ENCODE data around the gene JAG1.

JAG1 gene

DNA sequence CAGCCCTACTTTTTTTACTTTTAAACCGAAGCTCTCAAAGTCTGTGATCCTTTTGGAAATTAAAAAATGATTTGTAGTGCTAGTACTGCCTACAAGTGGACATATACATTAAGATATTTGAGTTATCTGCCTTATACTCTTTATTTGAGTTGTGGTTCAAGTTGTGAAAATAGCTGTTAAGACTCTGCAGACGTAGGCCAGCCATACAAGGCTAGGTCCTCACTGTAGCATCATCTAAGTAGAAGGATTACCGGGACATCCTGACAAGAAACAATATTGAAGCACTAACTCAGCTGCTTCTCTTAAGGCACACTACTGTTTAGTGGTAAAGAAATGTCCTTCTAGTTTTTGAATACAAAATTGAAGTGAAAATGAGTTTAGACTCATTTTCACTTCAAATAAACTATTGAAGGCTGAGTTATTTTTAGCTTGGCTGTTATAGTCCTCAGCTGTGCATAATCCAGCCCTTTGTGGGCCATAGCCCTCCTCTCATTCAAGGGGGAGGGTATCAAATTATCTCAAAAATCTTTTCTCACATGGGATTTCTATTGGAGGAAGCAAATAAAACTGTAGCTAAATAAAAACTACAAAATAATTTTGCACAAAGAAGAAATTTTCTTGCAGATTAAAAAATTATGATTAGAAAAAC is 68.1 kb downstream of the JAG1 start:
- no peak for DNase-seq (ENCODE audit: low spot score)
- ChIA-PET CTCF (interaction anchor here (0.6 kb wide), 1 partner anchor 40 kb away, joined by 3 read pairs; no protein-coding TSS in a partner anchor), POLR2A (ENCODE audit: low non-redundant PET) (no interaction called here)
- TF ChIP-seq, protein P1, sequence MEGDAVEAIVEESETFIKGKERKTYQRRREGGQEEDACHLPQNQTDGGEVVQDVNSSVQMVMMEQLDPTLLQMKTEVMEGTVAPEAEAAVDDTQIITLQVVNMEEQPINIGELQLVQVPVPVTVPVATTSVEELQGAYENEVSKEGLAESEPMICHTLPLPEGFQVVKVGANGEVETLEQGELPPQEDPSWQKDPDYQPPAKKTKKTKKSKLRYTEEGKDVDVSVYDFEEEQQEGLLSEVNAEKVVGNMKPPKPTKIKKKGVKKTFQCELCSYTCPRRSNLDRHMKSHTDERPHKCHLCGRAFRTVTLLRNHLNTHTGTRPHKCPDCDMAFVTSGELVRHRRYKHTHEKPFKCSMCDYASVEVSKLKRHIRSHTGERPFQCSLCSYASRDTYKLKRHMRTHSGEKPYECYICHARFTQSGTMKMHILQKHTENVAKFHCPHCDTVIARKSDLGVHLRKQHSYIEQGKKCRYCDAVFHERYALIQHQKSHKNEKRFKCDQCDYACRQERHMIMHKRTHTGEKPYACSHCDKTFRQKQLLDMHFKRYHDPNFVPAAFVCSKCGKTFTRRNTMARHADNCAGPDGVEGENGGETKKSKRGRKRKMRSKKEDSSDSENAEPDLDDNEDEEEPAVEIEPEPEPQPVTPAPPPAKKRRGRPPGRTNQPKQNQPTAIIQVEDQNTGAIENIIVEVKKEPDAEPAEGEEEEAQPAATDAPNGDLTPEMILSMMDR (conservative IDR thresholded peaks at IDR 0.05; ENCODE audit: low read depth) = no peak
- H3K27ac ChIP-seq = no peak overlapping the region

GRCh38 chr20:10604865-10605440 is 68.8 kb downstream of the JAG1 start:
- ChIA-PET POLR2A (ENCODE audit: low non-redundant PET) (interaction anchor here (0.7 kb wide), 1 partner anchor 52 kb away, joined by 4 read pairs; no protein-coding TSS in a partner anchor), CTCF (no interaction called here)
- TF ChIP-seq, protein P1 (conservative IDR thresholded peaks at IDR 0.05; ENCODE audit: low read depth) = no peak
- DNase-seq (ENCODE audit: low spot score) = no peak
- peak overlapping the region; percentile 84 for H3K27ac ChIP-seq

- peak overlapping the region; percentile 84 for H3K27ac ChIP-seq
- ChIA-PET CTCF (no interaction called here), POLR2A (ENCODE audit: low non-redundant PET) (interaction anchor here (0.7 kb wide), 1 partner anchor 51 kb away, joined by 4 read pairs; no protein-coding TSS in a partner anchor)
- peak; percentile 87 for DNase-seq (ENCODE audit: low spot score)
- TF ChIP-seq, protein P1 (conservative IDR thresholded peaks at IDR 0.05; ENCODE audit: low read depth) = no peak
These were observed 69.6 kb downstream of the JAG1 start for GRCh38 chr20:10603971-10604864.

- TF ChIP-seq, protein P1 (conservative IDR thresholded peaks at IDR 0.05; ENCODE audit: low read depth) = no peak
- CTCF ChIA-PET = no interaction called here
- no peak for DNase-seq (ENCODE audit: low spot score)
- H3K27ac ChIP-seq = 0 out of 2 replicates have a peak overlapping the region, but pooled peaks have one; percentile 34
- POLR2A ChIA-PET (ENCODE audit: low non-redundant PET) = no interaction called here
These were observed 70.4 kb downstream of the JAG1 start for GRCh38 chr20:10603378-10603777.

GRCh38 chr20:10602221-10602871 is 71.5 kb downstream of the JAG1 start:
- ChIA-PET CTCF (no interaction called here), POLR2A (ENCODE audit: low non-redundant PET) (no interaction called here)
- TF ChIP-seq, protein P1 (conservative IDR thresholded peaks at IDR 0.05; ENCODE audit: low read depth) = no peak
- DNase-seq (ENCODE audit: low spot score) = no peak
- no peak overlapping the region for H3K27ac ChIP-seq

DNA sequence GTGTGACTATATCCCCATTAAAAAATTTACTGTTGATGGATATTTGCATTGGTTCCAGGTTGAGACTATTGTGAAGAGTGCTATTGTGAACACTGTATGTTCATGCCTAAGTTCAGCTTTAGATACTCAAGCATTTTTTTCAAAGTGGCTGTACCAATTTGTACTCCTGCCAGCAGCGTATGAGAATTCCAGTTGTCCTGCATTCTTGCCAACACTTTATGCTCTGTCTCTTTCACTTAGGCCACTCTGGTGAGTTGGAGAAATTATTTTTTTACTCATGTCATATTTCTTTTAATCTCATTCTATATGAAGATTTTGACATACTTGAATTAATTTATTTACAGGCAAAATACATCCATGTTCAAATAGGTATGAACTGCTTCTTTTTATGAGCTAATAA is 76.2 kb downstream of the JAG1 start:
- ChIA-PET CTCF (no interaction called here), POLR2A (ENCODE audit: low non-redundant PET) (no interaction called here)
- DNase-seq (ENCODE audit: low spot score) = no peak
- TF ChIP-seq, protein P1 (conservative IDR thresholded peaks at IDR 0.05; ENCODE audit: low read depth) = no peak
- H3K27ac ChIP-seq = no peak overlapping the region

Measured in RWPE1 (cell line).